ENCODE data around the gene JCAD. TPM values are rescaled to one million over a fixed set of nuclear protein-coding genes. Genes with fewer than 3 reads are reported as not detected.

The JCAD gene
- total RNA-seq, 2 donors from 2014 or later = 40.8 to 52.2 TPM

DNA sequence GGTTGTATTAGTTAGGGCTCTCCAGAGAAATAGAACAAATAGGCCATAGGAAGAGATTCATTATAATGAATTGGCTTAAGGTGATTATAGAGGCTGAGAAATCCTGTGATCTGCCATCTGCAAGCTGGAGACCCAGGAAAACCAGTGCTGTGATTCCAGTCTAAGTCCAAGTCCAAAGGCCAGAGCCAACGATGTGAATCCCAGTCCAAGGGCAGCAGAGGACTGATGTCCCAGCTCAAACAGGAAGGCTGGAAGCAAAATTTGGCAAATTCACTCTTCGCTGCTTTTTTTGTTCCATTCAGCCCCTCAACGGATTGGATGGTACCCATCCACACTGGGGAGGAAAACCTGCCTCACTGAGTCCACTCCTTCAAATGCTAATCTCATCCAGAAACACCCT, 68.0 kb downstream of the JCAD start:
- no peaks in the 10 kb centered on the region for H3K36me3 Mint-ChIP-seq (ENCODE audit: low read depth)

DNA sequence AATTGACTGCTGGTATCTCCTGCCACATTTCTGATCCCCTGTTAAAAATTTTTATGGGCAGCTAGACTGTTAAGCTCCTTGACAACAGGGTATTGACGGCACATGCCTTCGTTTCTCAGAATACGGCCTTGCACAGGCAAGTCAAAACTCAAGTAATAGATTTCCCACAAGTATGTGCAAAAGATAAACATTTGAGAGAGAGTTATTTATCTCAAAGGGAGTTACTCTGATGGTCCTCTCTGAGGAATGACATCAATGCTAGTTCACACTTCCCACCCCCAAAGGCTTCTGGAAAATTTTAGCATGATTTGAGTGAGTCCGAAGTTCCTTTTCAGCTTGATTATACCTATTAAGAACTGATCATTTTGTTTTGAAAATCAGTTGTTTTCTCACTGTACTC, 71.9 kb downstream of the JCAD start:
- Mint-ChIP-seq H3K4me1 (no peaks in the 10 kb centered on the region), H3K9me3 (peaks cover 14% of the 10 kb centered on the region), H3K4me3 (no peak overlapping the region), H3K27ac (no peak overlapping the region), H3K27me3 (ENCODE audit: insufficient read depth) (no peaks in the 10 kb centered on the region), H3K36me3 (ENCODE audit: low read depth) (no peaks in the 10 kb centered on the region)
- no peak overlapping the region for H3K4me3 ChIP-seq (ENCODE audit: low read length)
- no peak overlapping the region for H3K9ac ChIP-seq (ENCODE audit: extremely low read depth, low read length, poor library complexity, severe bottlenecking)
- H3K4me1 ChIP-seq (ENCODE audit: control insufficient read depth, insufficient read depth, low read length) = no peaks in the 10 kb centered on the region
- 93 to 100% methylated on average over 3 of the region's 4 CpGs for WGBS, 2 experiments (ENCODE audit: insufficient coverage in 1 of 2, insufficient read length in 1 of 2)
- TF ChIP-seq, protein P1, sequence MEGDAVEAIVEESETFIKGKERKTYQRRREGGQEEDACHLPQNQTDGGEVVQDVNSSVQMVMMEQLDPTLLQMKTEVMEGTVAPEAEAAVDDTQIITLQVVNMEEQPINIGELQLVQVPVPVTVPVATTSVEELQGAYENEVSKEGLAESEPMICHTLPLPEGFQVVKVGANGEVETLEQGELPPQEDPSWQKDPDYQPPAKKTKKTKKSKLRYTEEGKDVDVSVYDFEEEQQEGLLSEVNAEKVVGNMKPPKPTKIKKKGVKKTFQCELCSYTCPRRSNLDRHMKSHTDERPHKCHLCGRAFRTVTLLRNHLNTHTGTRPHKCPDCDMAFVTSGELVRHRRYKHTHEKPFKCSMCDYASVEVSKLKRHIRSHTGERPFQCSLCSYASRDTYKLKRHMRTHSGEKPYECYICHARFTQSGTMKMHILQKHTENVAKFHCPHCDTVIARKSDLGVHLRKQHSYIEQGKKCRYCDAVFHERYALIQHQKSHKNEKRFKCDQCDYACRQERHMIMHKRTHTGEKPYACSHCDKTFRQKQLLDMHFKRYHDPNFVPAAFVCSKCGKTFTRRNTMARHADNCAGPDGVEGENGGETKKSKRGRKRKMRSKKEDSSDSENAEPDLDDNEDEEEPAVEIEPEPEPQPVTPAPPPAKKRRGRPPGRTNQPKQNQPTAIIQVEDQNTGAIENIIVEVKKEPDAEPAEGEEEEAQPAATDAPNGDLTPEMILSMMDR (conservative IDR thresholded peaks at IDR 0.05) = no peak
- DNase-seq = no peak
- H3K27me3 ChIP-seq (ENCODE audit: control insufficient read depth, insufficient read depth, low read length, poor library complexity, severe bottlenecking) = no peaks in the 10 kb centered on the region
- H3K36me3 ChIP-seq (ENCODE audit: control insufficient read depth, insufficient read depth, low read length) = no peaks in the 10 kb centered on the region
- H3K9me3 ChIP-seq (ENCODE audit: control insufficient read depth, low read length) = peaks cover 10% of the 10 kb centered on the region
- no peak overlapping the region for H3K27ac ChIP-seq (ENCODE audit: low read depth, low read length)

More for the DNA sequence above, 68.0 kb downstream of the JCAD start:
- Mint-ChIP-seq H3K27me3 (ENCODE audit: insufficient read depth) (no peaks in the 10 kb centered on the region), H3K9me3 (no peaks in the 10 kb centered on the region), H3K27ac (no peak overlapping the region), H3K4me3 (no peak overlapping the region), H3K4me1 (peaks cover 14% of the 10 kb centered on the region)
- Histone ChIP-seq H3K27ac (ENCODE audit: low read depth, low read length) (no peak overlapping the region), H3K36me3 (ENCODE audit: control insufficient read depth, insufficient read depth, low read length) (no peaks in the 10 kb centered on the region), H3K27me3 (ENCODE audit: control insufficient read depth, insufficient read depth, low read length, poor library complexity, severe bottlenecking) (no peaks in the 10 kb centered on the region), H3K4me1 (ENCODE audit: control insufficient read depth, insufficient read depth, low read length) (no peaks in the 10 kb centered on the region), H3K9ac (ENCODE audit: extremely low read depth, low read length, poor library complexity, severe bottlenecking) (no peak overlapping the region), H3K4me3 (ENCODE audit: low read length) (no peak overlapping the region), H3K9me3 (ENCODE audit: control insufficient read depth, low read length) (no peaks in the 10 kb centered on the region)
- no peak for DNase-seq
- TF ChIP-seq, protein P1 (conservative IDR thresholded peaks at IDR 0.05) = no peak
- WGBS, 2 experiments (ENCODE audit: insufficient coverage in 1 of 2, insufficient read length in 1 of 2) = 91 to 100% methylated on average over 3 of the region's 3 CpGs

DNA sequence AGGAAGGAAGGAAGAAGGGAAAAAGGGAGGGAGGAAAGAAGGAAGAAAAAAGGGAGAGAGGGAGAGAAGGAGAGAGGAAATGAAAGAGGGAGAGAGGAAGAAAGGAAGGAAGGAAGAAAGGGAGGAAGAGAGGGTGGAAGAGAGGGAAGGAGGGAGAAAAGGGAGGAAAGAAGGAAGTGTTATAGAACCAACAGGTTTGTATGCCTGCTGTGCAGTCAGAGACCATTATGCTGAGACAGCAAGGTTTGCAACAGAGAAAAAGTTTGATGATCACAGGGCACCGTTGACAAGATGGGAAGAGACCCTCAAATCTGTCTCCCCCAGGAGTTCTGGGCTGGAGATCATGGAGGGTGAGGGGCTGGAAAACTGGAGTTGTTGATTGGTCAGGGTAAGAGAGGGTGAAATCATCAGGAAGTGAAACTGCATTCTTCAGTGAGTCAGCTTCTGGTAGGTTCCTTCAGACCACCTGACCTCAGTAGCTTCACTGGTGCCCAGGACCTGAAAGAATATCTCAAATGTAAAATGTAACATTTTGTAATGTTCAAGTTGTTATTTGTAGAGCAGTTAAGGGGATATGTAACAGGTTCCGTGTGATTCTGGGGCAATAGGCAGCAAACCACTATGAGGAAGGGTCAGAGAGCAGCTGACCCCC, 76.3 kb downstream of the JCAD start:
- Mint-ChIP-seq H3K36me3 (ENCODE audit: low read depth) (no peaks in the 10 kb centered on the region), H3K27me3 (ENCODE audit: insufficient read depth) (no peaks in the 10 kb centered on the region), H3K4me1 (no peaks in the 10 kb centered on the region), H3K27ac (no peak overlapping the region), H3K9me3 (peaks cover 19% of the 10 kb centered on the region), H3K4me3 (no peak overlapping the region)
- Histone ChIP-seq H3K36me3 (ENCODE audit: control insufficient read depth, insufficient read depth, low read length) (no peaks in the 10 kb centered on the region), H3K27ac (ENCODE audit: low read depth, low read length) (no peak overlapping the region), H3K4me3 (ENCODE audit: low read length) (no peak overlapping the region), H3K4me1 (ENCODE audit: control insufficient read depth, insufficient read depth, low read length) (no peaks in the 10 kb centered on the region), H3K9ac (ENCODE audit: extremely low read depth, low read length, poor library complexity, severe bottlenecking) (no peak overlapping the region), H3K9me3 (ENCODE audit: control insufficient read depth, low read length) (peaks cover 13% of the 10 kb centered on the region), H3K27me3 (ENCODE audit: control insufficient read depth, insufficient read depth, low read length, poor library complexity, severe bottlenecking) (no peaks in the 10 kb centered on the region)
- DNase-seq = no peak
- TF ChIP-seq, protein P1 (conservative IDR thresholded peaks at IDR 0.05) = no peak
- WGBS, 2 experiments (ENCODE audit: insufficient coverage in 1 of 2, insufficient read length in 1 of 2) = 90 to 95% methylated on average over 2 of the region's 2 CpGs
